ENCODE measurements around the gene NFATC2. TPM values are rescaled to one million over a fixed set of nuclear protein-coding genes. Genes with fewer than 3 reads are reported as not detected.
A peak's percentile ranks its signal among the peaks of the same experiment; 100 is the strongest.
"Not testable (repeated sequence)": the region's sequence is repeated elsewhere in the genome, so short reads cannot be mapped to it uniquely, and the experiment has no call there.

NFATC2 gene
- total RNA-seq, 2 experiments from 2014 or later, result 32.5 to 33.2 TPM

- peaks cover 75% of the 10 kb centered on the region for H3K36me3 ChIP-seq (ENCODE audit: insufficient read depth, low read length)
- no peak overlapping the region for H3K4me3 ChIP-seq (ENCODE audit: low read length)
- ChIA-PET POLR2A (no interaction called here), CTCF (no interaction called here)
- intact Hi-C loops (cut with DNase I, micrococcal nuclease), result no loop called here
- H3K27me3 ChIP-seq (ENCODE audit: control insufficient read depth in 1 of 2, insufficient read depth in 2 of 2, low read length in 2 of 2), result no peaks in the 10 kb centered on the region
- peaks cover 92% of the 10 kb centered on the region for H3K36me3 Mint-ChIP-seq (ENCODE audit: low read depth)
- H3K9me3 ChIP-seq (ENCODE audit: control insufficient read depth in 1 of 2, insufficient read depth in 1 of 2, low read length in 2 of 2), result no peaks in the 10 kb centered on the region
- H3K27ac ChIP-seq (ENCODE audit: low read depth in 1 of 2, low read length in 2 of 2), result no peak overlapping the region
- H3K27me3 Mint-ChIP-seq, result no peaks in the 10 kb centered on the region
- peaks cover 13% of the 10 kb centered on the region for H3K4me1 Mint-ChIP-seq (ENCODE audit: low read depth)
- ATAC-seq (ENCODE audit: poor library complexity) (no peak), DNase-seq (no peak)
- H3K27ac Mint-ChIP-seq, result peak overlapping the region; percentile 76
- H3K4me3 Mint-ChIP-seq, result no peak overlapping the region
- H3K9me3 Mint-ChIP-seq, result no peaks in the 10 kb centered on the region
- TF ChIP-seq, protein P1, sequence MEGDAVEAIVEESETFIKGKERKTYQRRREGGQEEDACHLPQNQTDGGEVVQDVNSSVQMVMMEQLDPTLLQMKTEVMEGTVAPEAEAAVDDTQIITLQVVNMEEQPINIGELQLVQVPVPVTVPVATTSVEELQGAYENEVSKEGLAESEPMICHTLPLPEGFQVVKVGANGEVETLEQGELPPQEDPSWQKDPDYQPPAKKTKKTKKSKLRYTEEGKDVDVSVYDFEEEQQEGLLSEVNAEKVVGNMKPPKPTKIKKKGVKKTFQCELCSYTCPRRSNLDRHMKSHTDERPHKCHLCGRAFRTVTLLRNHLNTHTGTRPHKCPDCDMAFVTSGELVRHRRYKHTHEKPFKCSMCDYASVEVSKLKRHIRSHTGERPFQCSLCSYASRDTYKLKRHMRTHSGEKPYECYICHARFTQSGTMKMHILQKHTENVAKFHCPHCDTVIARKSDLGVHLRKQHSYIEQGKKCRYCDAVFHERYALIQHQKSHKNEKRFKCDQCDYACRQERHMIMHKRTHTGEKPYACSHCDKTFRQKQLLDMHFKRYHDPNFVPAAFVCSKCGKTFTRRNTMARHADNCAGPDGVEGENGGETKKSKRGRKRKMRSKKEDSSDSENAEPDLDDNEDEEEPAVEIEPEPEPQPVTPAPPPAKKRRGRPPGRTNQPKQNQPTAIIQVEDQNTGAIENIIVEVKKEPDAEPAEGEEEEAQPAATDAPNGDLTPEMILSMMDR (IDR thresholded peaks at IDR 0.05), result no peak
- H3K4me1 ChIP-seq (ENCODE audit: insufficient read depth, low read length), result peaks cover 12% of the 10 kb centered on the region
Measured at GRCh38 chr20:51463560-51463959, 79.0 kb downstream of the NFATC2 start.

DNA sequence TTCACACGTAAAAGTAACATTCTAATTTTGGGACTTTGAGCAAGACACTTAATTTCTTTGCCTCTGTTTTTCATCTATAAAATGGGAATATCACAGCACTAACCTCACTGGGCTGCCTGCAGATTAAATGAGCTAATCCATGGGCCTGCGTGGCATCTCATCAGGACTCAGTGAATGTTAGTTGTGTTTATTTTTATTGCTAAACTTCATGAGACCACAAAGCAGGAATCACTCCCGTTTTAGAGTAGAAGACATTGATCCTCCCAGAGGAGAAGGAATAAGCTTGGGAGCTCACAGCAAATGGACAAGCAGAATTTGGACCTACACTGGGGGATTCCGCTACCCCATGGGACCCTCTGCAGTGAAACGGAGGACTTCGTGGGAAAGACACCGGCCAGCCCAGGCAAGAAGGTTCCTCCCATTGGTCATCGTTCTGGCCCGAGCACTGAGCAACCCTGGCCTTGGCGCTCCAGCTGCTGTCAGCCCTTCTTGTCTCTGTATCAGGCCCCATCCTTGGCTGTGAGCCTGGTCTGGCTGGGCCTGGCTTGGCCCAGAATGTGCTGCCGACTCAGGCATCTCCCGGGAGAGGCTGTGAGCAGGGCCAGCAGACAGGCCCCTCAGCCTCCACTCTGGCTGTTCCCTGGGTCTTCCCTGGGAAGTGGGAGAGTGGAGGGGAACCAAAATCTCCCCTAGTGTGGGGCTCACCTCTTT lies 79.8 kb downstream of the NFATC2 start:
- no peak overlapping the region for H3K27ac ChIP-seq (ENCODE audit: low read depth in 1 of 2, low read length in 2 of 2)
- no peak overlapping the region for H3K4me3 ChIP-seq (ENCODE audit: low read length)
- H3K4me1 Mint-ChIP-seq (ENCODE audit: low read depth), result peaks cover 13% of the 10 kb centered on the region
- no peaks in the 10 kb centered on the region for H3K27me3 Mint-ChIP-seq
- ATAC-seq (ENCODE audit: poor library complexity) (no peak), DNase-seq (no peak)
- intact Hi-C loops (cut with DNase I, micrococcal nuclease), result no loop called here
- H3K4me3 Mint-ChIP-seq, result no peak overlapping the region
- H3K27me3 ChIP-seq (ENCODE audit: control insufficient read depth in 1 of 2, insufficient read depth in 2 of 2, low read length in 2 of 2), result no peaks in the 10 kb centered on the region
- H3K9me3 ChIP-seq (ENCODE audit: control insufficient read depth in 1 of 2, insufficient read depth in 1 of 2, low read length in 2 of 2), result no peaks in the 10 kb centered on the region
- ChIA-PET POLR2A (no interaction called here), CTCF (interaction anchor here (0.7 kb wide), 1 partner anchor 90 kb away, joined by 3 read pairs; no protein-coding TSS in a partner anchor)
- no peaks in the 10 kb centered on the region for H3K9me3 Mint-ChIP-seq
- peaks cover 83% of the 10 kb centered on the region for H3K36me3 Mint-ChIP-seq (ENCODE audit: low read depth)
- H3K27ac Mint-ChIP-seq, result peak overlapping the region; percentile 76
- H3K36me3 ChIP-seq (ENCODE audit: insufficient read depth, low read length), result peaks cover 70% of the 10 kb centered on the region
- H3K4me1 ChIP-seq (ENCODE audit: insufficient read depth, low read length), result peaks cover 16% of the 10 kb centered on the region
- TF ChIP-seq, protein P1 (IDR thresholded peaks at IDR 0.05), result no peak

DNA sequence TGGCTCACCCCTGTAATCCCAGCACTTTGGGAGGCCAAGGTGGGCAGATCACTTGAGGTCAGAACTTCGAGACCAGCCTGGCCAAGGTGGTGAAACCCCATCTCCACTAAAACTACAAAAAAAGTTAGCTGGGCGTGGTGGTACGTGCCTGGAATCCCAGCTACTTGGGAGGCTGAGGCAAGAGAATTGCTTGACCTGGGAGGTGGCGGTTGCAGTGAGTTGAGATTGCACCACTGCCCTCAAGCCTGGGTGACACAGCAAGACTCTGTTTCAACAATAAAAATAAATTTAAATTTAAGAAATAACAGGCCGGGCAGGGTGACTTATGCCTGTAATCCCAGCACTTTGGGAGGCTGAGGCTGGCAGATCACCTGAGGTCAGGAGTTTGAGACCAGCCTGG lies 80.7 kb downstream of the NFATC2 start:
- ChIA-PET POLR2A (interaction anchor here (0.7 kb wide), 1 partner anchor 61 kb away, joined by 3 read pairs; no protein-coding TSS in a partner anchor), CTCF (interaction anchor here (0.7 kb wide), 1 partner anchor 90 kb away, joined by 3 read pairs; no protein-coding TSS in a partner anchor)
- peaks cover 68% of the 10 kb centered on the region for H3K36me3 ChIP-seq (ENCODE audit: insufficient read depth, low read length)

More for the DNA sequence above, 80.7 kb downstream of the NFATC2 start:
- H3K4me1 ChIP-seq (ENCODE audit: insufficient read depth, low read length), result peaks cover 25% of the 10 kb centered on the region
- H3K9me3 Mint-ChIP-seq; H3K27me3 ChIP-seq (ENCODE audit: control insufficient read depth in 1 of 2, insufficient read depth in 2 of 2, low read length in 2 of 2); ATAC-seq (ENCODE audit: poor library complexity); H3K27ac ChIP-seq (ENCODE audit: low read depth in 1 of 2, low read length in 2 of 2); intact Hi-C loops (cut with DNase I, micrococcal nuclease); H3K9me3 ChIP-seq (ENCODE audit: control insufficient read depth in 1 of 2, insufficient read depth in 1 of 2, low read length in 2 of 2); H3K27ac Mint-ChIP-seq; H3K4me3 ChIP-seq (ENCODE audit: low read length); H3K27me3 Mint-ChIP-seq; H3K4me3 Mint-ChIP-seq; DNase-seq: not testable (repeated sequence)
- peaks cover 13% of the 10 kb centered on the region for H3K4me1 Mint-ChIP-seq (ENCODE audit: low read depth)
- H3K36me3 Mint-ChIP-seq (ENCODE audit: low read depth), result peaks cover 80% of the 10 kb centered on the region
